Measurements from ENCODE around the gene DNAI4.

DNAI4 gene

GRCh38 chr1:66778266-66778665 lies 146.4 kb downstream of the DNAI4 start (continued):
- TF ChIP-seq GLI2 (tag by site-specific recombination; IDR thresholded peaks at IDR 0.05; ENCODE audit: borderline replicate concordance, low read depth) (peak; percentile 79), ZNF501 (tag by site-specific recombination; IDR thresholded peaks at IDR 0.05) (0 out of 2 replicates have a peak, but pooled peaks have one; percentile 42), RBAK (tag by site-specific recombination; IDR thresholded peaks at IDR 0.05) (no peak), ZNF837 (tag by site-specific recombination; IDR thresholded peaks at IDR 0.05) (no peak), ZNF16 (tag by site-specific recombination; IDR thresholded peaks at IDR 0.05; ENCODE audit: low read depth) (no peak), ZNF23 (tag by site-specific recombination; IDR thresholded peaks at IDR 0.05; ENCODE audit: borderline replicate concordance) (no peak), ZNF248 (tag by site-specific recombination; IDR thresholded peaks at IDR 0.05) (no peak), ZNF121 (tag by site-specific recombination; IDR thresholded peaks at IDR 0.05) (no peak), ZEB2 (tag by site-specific recombination; IDR thresholded peaks at IDR 0.05) (peak; percentile 74), OVOL3 (tag by site-specific recombination; IDR thresholded peaks at IDR 0.05) (peak; percentile 84), ZFP41 (tag by site-specific recombination; IDR thresholded peaks at IDR 0.05; ENCODE audit: borderline replicate concordance) (no peak), ZNF114 (tag by site-specific recombination; IDR thresholded peaks at IDR 0.05) (no peak), ZNF707 (tag by site-specific recombination; IDR thresholded peaks at IDR 0.05) (no peak), ZNF157 (tag by site-specific recombination; IDR thresholded peaks at IDR 0.05) (no peak), ZNF596 (tag by site-specific recombination; IDR thresholded peaks at IDR 0.05) (peak; percentile 23; the same call in 1 of the 2 replicates), ZSCAN4 (tag by site-specific recombination; IDR thresholded peaks at IDR 0.05) (peak; percentile 37; the same call in 1 of the 2 replicates), PBX3 (CRISPR knock-in tag; IDR thresholded peaks at IDR 0.05) (no peak), TCF7L2 (IDR thresholded peaks at IDR 0.05; ENCODE audit: borderline replicate concordance, low read depth, low read length) (peak; percentile 50; the same call in 1 of the 2 replicates), ZNF112 (tag by site-specific recombination; IDR thresholded peaks at IDR 0.05) (no peak), MEIS1 (CRISPR knock-in tag; IDR thresholded peaks at IDR 0.05; ENCODE audit: borderline replicate concordance) (no peak), BCL6B (tag by site-specific recombination; IDR thresholded peaks at IDR 0.05) (peak; percentile 96), ZBTB20 (tag by site-specific recombination; IDR thresholded peaks at IDR 0.05) (no peak), ZFHX2 (tag by site-specific recombination; conservative IDR thresholded peaks at IDR 0.05) (no peak), KLF10 (tag by site-specific recombination; IDR thresholded peaks at IDR 0.05) (0 out of 2 replicates have a peak, but pooled peaks have one; percentile 23)
- TF ChIP-seq, protein P1, sequence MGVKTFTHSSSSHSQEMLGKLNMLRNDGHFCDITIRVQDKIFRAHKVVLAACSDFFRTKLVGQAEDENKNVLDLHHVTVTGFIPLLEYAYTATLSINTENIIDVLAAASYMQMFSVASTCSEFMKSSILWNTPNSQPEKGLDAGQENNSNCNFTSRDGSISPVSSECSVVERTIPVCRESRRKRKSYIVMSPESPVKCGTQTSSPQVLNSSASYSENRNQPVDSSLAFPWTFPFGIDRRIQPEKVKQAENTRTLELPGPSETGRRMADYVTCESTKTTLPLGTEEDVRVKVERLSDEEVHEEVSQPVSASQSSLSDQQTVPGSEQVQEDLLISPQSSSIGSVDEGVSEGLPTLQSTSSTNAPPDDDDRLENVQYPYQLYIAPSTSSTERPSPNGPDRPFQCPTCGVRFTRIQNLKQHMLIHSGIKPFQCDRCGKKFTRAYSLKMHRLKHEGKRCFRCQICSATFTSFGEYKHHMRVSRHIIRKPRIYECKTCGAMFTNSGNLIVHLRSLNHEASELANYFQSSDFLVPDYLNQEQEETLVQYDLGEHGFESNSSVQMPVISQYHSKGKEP (tag by site-specific recombination; IDR thresholded peaks at IDR 0.05), result peak; percentile 84
- TF ChIP-seq, protein P2, sequence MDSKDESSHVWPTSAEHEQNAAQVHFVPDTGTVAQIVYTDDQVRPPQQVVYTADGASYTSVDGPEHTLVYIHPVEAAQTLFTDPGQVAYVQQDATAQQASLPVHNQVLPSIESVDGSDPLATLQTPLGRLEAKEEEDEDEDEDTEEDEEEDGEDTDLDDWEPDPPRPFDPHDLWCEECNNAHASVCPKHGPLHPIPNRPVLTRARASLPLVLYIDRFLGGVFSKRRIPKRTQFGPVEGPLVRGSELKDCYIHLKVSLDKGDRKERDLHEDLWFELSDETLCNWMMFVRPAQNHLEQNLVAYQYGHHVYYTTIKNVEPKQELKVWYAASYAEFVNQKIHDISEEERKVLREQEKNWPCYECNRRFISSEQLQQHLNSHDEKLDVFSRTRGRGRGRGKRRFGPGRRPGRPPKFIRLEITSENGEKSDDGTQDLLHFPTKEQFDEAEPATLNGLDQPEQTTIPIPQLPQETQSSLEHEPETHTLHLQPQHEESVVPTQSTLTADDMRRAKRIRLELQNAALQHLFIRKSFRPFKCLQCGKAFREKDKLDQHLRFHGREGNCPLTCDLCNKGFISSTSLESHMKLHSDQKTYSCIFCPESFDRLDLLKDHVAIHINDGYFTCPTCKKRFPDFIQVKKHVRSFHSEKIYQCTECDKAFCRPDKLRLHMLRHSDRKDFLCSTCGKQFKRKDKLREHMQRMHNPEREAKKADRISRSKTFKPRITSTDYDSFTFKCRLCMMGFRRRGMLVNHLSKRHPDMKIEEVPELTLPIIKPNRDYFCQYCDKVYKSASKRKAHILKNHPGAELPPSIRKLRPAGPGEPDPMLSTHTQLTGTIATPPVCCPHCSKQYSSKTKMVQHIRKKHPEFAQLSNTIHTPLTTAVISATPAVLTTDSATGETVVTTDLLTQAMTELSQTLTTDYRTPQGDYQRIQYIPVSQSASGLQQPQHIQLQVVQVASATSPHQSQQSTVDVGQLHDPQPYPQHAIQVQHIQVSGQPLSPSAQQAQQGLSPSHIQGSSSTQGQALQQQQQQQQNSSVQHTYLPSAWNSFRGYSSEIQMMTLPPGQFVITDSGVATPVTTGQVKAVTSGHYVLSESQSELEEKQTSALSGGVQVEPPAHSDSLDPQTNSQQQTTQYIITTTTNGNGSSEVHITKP (tag by site-specific recombination; IDR thresholded peaks at IDR 0.05), result peak; percentile 10; the same call in 1 of the 2 replicates
- TF ChIP-seq, protein P3, sequence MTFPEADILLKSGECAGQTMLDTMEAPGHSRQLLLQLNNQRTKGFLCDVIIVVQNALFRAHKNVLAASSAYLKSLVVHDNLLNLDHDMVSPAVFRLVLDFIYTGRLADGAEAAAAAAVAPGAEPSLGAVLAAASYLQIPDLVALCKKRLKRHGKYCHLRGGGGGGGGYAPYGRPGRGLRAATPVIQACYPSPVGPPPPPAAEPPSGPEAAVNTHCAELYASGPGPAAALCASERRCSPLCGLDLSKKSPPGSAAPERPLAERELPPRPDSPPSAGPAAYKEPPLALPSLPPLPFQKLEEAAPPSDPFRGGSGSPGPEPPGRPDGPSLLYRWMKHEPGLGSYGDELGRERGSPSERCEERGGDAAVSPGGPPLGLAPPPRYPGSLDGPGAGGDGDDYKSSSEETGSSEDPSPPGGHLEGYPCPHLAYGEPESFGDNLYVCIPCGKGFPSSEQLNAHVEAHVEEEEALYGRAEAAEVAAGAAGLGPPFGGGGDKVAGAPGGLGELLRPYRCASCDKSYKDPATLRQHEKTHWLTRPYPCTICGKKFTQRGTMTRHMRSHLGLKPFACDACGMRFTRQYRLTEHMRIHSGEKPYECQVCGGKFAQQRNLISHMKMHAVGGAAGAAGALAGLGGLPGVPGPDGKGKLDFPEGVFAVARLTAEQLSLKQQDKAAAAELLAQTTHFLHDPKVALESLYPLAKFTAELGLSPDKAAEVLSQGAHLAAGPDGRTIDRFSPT (tag by site-specific recombination; IDR thresholded peaks at IDR 0.05), result peak; percentile 78
- TF ChIP-seq, protein P4, sequence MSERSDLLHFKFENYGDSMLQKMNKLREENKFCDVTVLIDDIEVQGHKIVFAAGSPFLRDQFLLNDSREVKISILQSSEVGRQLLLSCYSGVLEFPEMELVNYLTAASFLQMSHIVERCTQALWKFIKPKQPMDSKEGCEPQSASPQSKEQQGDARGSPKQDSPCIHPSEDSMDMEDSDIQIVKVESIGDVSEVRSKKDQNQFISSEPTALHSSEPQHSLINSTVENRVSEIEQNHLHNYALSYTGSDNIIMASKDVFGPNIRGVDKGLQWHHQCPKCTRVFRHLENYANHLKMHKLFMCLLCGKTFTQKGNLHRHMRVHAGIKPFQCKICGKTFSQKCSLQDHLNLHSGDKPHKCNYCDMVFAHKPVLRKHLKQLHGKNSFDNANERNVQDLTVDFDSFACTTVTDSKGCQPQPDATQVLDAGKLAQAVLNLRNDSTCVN (tag by site-specific recombination; optimal IDR thresholded peaks at IDR 0.05), result no peak

Data from HEK293 (cell line).